Activated CD4-positive, alpha-beta T cell treated with anti-CD3 and anti-CD28 coated beads for 1 hour (primary cell): ENCODE results near the gene SGPL1.

Experiments used
- DNase-seq: peaks from one replicate; pipeline ENCODE4 v3.0.0-alpha.2; 2020

Gene SGPL1

GRCh38 chr10:70780772-70781171, 35.0 kb upstream of the SGPL1 start:
- DNase-seq, result no peak

- no peak for DNase-seq
Measured at GRCh38 chr10:70781461-70782051, 34.2 kb upstream of the SGPL1 start.

DNA sequence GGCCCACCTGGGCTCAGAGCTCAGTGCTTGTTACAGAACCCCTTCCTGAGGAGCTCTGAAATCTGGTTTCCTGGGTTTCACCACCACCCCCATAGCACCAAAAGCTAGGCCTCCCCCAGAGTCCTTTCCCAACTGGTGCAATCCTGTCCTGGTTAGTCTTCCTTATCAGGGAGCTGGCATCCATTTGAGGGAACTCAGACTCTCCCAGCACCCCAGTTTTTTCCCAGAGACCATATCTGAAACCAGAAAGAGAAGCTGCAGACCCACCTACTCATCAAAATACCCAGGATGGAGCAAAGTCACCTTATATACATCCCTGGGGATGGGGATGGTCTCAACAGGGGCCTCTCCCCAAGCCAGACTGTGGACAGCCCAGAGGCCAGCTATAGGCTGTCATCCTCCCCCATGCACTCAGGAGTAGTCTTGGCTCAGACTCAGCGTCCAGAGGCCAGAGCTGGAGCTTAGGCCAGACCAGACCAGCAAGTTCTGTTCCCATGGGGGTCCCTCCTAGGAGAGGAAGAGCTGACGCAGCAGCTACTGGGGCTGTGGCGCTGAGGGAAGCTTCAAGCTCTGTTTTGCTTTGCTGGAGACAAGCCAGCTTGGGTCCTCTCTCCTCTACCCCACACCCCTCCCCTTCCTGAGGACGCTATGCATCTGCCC, 33.5 kb upstream of the SGPL1 start:
- DNase-seq, result no peak

DNA sequence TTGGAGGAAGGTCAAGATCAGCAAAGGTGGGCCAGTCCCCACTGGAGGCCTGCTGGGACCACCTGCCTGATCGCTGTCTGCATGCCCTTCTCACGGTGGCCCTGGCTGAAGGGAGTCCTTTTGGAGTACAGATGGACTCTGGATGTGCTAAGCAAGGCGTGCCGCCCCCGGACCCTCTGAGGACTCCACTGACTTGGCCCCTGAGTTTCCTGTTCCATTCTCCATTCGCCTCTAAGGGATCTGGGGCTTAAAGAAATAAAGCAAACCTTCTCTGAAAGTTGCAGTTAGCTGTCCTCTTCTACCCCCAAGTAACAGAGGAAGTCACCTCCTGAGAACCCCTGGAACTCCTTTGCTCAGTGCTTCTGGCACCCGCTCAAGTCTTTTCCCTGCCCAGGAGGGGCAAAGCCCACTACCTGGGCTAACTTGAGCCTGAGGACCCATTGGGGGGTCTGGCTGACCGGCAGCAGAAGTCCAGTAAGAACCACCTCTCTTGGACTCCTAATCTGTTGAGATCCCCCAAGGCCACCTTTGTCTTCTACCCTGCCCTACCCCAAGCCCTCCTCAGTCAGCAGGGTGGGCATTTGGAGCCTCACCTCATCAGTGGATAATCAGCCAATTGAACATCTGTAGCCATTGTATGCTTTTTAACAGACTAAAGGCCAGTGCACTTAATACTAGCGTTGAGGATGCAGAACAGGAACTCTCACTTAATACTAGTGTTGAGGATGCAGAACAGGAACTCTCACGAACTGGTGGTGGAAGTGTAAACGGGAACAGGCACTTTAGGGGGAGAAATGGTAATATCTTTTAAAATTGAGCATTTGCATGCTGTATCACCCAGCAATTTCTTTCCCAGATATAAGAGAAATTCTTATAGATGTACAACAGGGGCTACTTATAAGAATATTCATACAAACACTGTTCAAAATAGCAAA, 32.7 kb upstream of the SGPL1 start:
- no peak for DNase-seq

DNA sequence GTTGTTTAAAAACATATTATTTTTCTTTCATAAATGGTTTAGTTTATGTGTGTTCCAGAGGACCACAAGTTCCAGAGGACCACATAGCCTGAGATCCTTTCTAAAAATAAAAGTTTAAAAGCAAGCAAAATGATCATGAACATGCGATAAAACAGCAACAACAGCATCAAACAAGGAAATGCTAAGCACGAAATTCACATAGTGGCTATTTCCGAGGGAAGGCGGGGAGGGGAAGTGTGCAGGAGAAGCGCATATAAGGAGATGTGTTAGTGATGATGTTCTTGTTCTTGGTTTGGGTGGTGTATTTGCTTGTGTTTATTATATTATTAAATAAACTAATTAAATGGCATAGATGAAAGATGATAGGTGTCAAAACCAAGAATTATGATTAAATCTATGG, 31.7 kb upstream of the SGPL1 start:
- no peak for DNase-seq

DNA sequence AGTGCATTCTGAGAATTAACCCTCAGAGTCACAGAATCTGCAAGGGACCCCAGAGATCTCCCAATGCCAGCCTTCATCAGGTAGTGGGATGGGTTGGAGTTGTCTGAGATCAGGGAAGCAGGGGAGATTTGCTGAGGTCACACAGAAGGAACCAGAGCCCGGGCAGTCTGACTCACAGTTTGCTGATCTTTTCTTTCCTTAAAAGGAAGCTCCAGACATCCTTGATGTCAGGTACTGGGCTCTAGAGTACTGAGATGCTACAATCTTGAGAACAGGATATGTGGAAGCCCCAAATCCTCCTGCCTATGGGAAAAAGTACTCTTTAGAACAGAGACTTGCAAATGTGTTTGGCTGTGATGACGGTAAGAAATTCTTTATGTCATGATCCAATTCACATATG, 31.3 kb upstream of the SGPL1 start:
- DNase-seq, result no peak

- DNase-seq, result no peak
Measured at GRCh38 chr10:70785190-70785589, 30.6 kb upstream of the SGPL1 start, which contains the start of gene TBATA. Gene TBATA (minus strand): TSS chr10:70785377. CDS start chr10:70783379, 1,998 bp downstream.

DNA sequence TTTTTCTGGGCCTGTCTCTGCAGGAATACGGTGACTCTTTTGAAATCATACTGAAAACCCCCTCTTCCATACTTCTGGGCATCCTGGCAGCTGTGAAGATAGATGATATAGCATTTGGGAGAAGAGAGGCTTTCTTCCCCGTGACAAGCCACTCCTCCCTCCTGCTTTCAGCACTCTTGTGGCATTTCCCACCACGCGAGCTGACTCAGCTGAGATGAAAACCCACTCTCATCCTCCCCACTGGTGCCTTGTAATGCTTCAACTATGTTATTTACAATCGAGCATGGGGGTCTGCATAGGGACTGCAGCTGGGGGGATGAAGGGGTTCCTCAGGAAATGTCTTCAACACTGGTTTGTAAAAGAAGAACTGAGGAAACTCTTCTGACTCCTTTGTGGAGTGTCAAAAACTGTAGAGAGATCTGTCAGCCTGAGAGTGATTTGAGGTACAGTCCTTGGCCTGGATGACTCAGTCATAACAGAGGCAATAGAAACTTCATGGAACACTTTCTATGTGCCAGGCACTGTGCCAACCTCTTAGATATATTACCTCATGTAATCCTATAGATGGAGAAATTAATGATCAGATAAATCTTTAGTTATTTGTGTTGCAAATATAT, 28.8 kb upstream of the SGPL1 start:
- no peak for DNase-seq

GRCh38 chr10:70791386-70792039, 24.2 kb upstream of the SGPL1 start:
- no peak for DNase-seq

DNA sequence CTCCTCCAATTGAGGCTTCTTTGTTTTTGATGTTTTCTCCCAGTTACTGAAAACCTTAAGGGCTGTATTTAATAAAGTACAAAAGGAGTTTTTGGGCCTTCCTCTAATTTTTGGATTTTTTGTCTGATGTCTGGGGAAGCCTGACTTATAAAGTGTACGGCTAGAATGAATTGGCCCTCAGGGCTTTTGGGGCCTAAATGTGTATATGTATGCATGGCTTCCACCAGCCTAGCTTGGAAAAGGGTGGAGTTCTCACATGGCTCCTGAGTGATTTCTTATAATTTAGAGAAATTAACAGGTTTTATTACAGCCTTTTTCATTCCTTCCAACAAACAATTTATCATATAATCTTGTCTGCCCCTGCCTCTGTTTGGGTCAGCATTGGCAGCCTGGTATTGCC, 20.1 kb upstream of the SGPL1 start:
- no peak for DNase-seq

GRCh38 chr10:70797840-70798239, 17.9 kb upstream of the SGPL1 start:
- DNase-seq, result no peak

GRCh38 chr10:70799124-70799523, 16.6 kb upstream of the SGPL1 start:
- no peak for DNase-seq

DNA sequence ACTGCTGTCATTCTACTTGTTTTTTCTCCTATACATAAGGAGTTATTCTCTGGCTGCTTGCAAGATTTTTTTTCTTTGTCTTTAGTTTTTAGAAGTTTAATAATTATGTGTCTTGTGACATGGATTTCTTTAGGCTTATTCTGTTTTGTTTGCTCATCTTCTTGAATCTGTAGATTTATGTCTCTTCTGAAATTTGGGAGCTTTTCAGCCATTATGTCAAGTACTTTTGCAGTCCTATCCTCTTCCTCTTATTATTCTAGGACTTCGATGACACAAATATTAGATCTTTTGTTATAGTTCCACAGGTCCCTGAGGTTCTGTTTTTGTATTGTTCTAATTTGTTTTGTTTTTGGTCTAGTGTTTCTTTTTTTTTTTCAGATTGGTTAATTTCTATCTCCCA, 13.9 kb upstream of the SGPL1 start:
- no peak for DNase-seq

GRCh38 chr10:70803775-70804420, 11.8 kb upstream of the SGPL1 start:
- no peak for DNase-seq

- DNase-seq, result no peak
Measured at GRCh38 chr10:70804421-70804808, 11.3 kb upstream of the SGPL1 start.

GRCh38 chr10:70805619-70806215, 10.0 kb upstream of the SGPL1 start:
- DNase-seq, result no peak

DNA sequence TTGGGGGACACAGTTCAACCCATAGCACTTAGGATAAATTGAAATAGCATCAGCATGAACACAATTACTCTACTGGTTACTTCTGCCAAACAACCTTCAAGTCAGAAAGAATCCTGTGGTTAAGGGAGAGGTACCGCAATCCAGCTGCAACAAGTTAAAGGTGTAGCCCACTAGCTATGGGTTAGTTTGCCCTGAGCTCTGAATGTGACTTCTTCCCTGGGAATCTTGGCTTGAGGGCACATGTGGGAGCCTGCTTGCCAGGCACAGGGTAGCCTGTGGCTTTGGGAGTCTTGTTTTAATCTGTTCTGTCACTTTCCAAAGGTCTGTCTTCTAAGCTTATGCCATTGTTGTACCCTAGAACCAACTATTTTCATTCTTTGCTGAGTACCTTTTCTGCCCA, 8.9 kb upstream of the SGPL1 start:
- no peak for DNase-seq

DNA sequence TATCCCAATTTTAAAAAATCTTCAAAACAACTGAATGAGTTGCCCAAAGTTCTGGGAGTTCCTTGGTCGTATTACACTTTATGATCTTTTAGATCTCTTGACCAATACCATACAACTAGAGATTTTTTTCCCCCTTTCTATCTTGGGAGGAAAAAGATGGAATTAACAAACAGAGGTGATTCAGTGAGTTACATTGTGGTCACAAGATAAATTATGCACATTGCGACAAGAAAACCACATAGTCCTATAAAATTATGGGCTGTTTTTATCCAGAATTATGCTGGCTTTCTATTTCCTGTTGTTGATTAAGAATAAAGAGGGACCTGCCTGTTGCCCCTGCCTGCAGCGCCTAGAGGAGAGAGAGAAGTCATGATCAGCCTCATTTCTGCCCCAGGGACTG, 8.2 kb upstream of the SGPL1 start:
- DNase-seq, result no peak

- no peak for DNase-seq
Measured at GRCh38 chr10:70809011-70809611, 6.6 kb upstream of the SGPL1 start.

GRCh38 chr10:70809726-70810125, 6.0 kb upstream of the SGPL1 start:
- DNase-seq, result no peak

- DNase-seq, result no peak
Measured at GRCh38 chr10:70810967-70811366, 4.8 kb upstream of the SGPL1 start.

DNA sequence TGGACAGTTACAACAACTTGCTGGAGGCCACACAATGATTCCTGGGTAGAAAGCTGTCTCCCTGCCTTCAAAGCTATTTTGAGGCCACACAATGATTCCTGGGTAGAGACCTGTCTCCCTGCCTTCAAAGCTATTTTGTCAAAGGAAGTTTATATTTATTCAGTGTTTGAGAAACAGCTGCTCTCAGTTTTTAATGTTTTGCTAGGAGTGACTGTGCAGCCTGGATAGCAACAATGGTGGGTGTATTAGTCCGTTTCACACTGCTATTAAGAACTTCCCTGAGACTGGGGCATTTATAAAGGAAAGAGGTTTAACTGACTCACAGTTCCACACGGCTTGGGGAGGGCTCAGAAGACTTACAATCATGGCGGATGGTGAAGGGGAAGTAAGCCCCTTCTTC, 3.9 kb upstream of the SGPL1 start:
- DNase-seq, result no peak
